Heart left ventricle (tissue), 16 donors: ENCODE results near the gene GABARAP. TPM values are rescaled to one million over a fixed set of nuclear protein-coding genes. Genes with fewer than 3 reads are reported as not detected.
A peak's percentile ranks its signal among the peaks of the same experiment; 100 is the strongest.

Experiments used
- ATAC-seq, 4 donors: fragments of 200-7000 bp; cut with Tn5 transposase; one replicate each; pipeline ENCODE4 v1.9.1; 2020 to 2022; ENCODE audit warnings: moderate library complexity in 4 of 4, mild to moderate bottlenecking in 3 of 4, moderate number of reproducible peaks in 1 of 4
- DNase-seq, 5 donors: peaks; one replicate each; pipeline ENCODE4 v3.0.0-alpha.2; 2020
- H3K27ac ChIP-seq, 12 donors: fragments of 200-600 bp; sonication (generic) in 4 of 12; one replicate each; pipeline versions ENCODE4 v1.5.0 to v1.8.0; 2016 to 2022; ENCODE audit warnings: mild to moderate bottlenecking in 2 of 12
- H3K27me3 ChIP-seq, 9 donors: fragments of 200-600 bp; sonication (generic) in 2 of 9; one replicate each; pipeline versions ENCODE4 v1.5.1 to v1.8.0; 2016 to 2022; ENCODE audit warnings: mild to moderate bottlenecking in 3 of 9
- H3K36me3 ChIP-seq, 9 donors: fragments of 200-600 bp; sonication (generic) in 2 of 9; one replicate each; pipeline versions ENCODE4 v1.5.0 to v1.8.0; 2018 to 2022; ENCODE audit warnings: mild to moderate bottlenecking in 2 of 9
- H3K4me1 ChIP-seq, 12 donors: fragments of 200-600 bp; sonication (generic) in 4 of 12; one replicate each; pipeline versions ENCODE4 v1.5.0 to v1.8.0; 2016 to 2022; ENCODE audit warnings: mild to moderate bottlenecking in 3 of 12
- H3K4me3 ChIP-seq, 12 donors: fragments of 200-600 bp; sonication (generic) in 4 of 12; one replicate each; pipeline versions ENCODE4 v1.5.0 to v1.8.0; 2017 to 2022; ENCODE audit warnings: mild to moderate bottlenecking in 9 of 12, moderate library complexity in 4 of 12
- H3K9me3 ChIP-seq, 12 donors: fragments of 200-600 bp; sonication (generic) in 4 of 12; one replicate each; pipeline versions ENCODE4 v1.5.0 to v1.8.0; 2016 to 2022; ENCODE audit warnings: mild to moderate bottlenecking in 1 of 12
- CTCF ChIP-seq, 12 donors: fragments of 200-600 bp; sonication (generic) in 4 of 12; IDR thresholded peaks; one replicate each; pipeline versions ENCODE4 v1.5.0 to v1.8.0; 2018 to 2022; ENCODE audit warnings: antibody characterized with exemption in 12 of 12, mild to moderate bottlenecking in 5 of 12
- POLR2A ChIP-seq, 2 donors: fragments of 450-650 bp; IDR thresholded peaks; one replicate each; pipeline ENCODE4 v1.6.1; 2017; ENCODE audit warnings: antibody characterized with exemption in 2 of 2, mild to moderate bottlenecking in 2 of 2, moderate library complexity in 2 of 2
- WGBS, 4 donors: extraction: QIAGEN DNeasy Blood & Tissue Kit in 2 of 4; methylation state at CpG; one replicate each; pipeline versions ENCODE4 v1.1.5 to v1.1.7; 2013 to 2018; 5-methylcytosine and 5-hydroxymethylcytosine counted together
- intact Hi-C, 10 donors: fragments of 100-400 bp; cut with DNase I; formaldehyde crosslinking; loops; one replicate each; pipeline versions ENCODE4 v1.11.1 to v1.14.2; 2022
- polyA plus RNA-seq, 2 donors: library from polyadenylated mRNA; stranded (reverse); fragments of 200-250 nt; gene quantifications; one replicate each; pipeline ENCODE4 v1.2.3, GENCODE V29; 2013
- total RNA-seq, 9 donors: library from RNA; depleted of rRNA in 2 of 9; stranded (reverse); fragments of >200 nt in 2 of 9; fragmentation: NEBNext Ultra II Directional in 3 of 9; extraction: Animal tissue kit (Norgen Biotek cat#: 25700) in 3 of 9; gene quantifications; one replicate each; pipeline versions ENCODE4 v1.1.0 to v1.2.4, GENCODE V29; 2016 to 2023
- donor health status: ischemic (EF 13 %, LVEDD 7.1; RV severe dilation, severe dysfunction).
- donor health status: healthy with polysubstance abuse.
- donor health status: DM: no; HTN: yes; CAD: no.
- donor health status: DM: no; HTN: no; CAD: no.
- donor health status: ischemic (EF 25% LVEDD 6.9; RV normal size, moderate dysfunction).
- donor health status: ischemic (EF 25% LVEDD 5.7; RV mildly dilated, moderate dysfunction).
- donor health status: healthy.
- donor health status: DM: yes; HTN: yes; CAD: no.
- donor health status: ischemic (EF 35%, LVEDD 5.7; RV mildly dilated, moderate dysfunction).
- donor health status: nonischemic (EF 11% LVEDD 7.7; RV severe dilation, severe dysfunction).
- donor health status: DM: yes; HTN: yes; CAD: no.
- donor health status: PGD.
- donor health status: ischemic (EF 29% LVEDD 5.4; RV normal size, mild dysfunction).
- donor health status: nonischemic (EF 23%, LVEDD 6.1; RV moderate dilation, normal function).

Gene GABARAP
- total and polyA plus RNA-seq, 11 donors, result 293 to 674 (median 493) TPM

- Histone ChIP-seq H3K27ac (peak overlapping the region in 11 of 12 donors; percentile 45 to 81 (median 62)), H3K27me3 (no peaks in the 10 kb centered on the region)
- intact Hi-C loops, result no loop called here
These were observed 37.3 kb downstream of the GABARAP start for GRCh38 chr17:7204828-7205461.

GRCh38 chr17:7204336-7204735 lies 37.9 kb downstream of the GABARAP start:
- ATAC-seq (peak in 2 of 4 donors; percentile 1), DNase-seq (peak in 1 of 5 donors; percentile 11)
- H3K27me3 ChIP-seq, result no peaks in the 10 kb centered on the region
- no peaks in the 10 kb centered on the region for H3K9me3 ChIP-seq
- H3K4me1 ChIP-seq, result peaks cover 0 to 21% (median 5%) of the 10 kb centered on the region in 12 donors
- H3K27ac ChIP-seq, result peak overlapping the region in 8 of 12 donors; percentile 52 to 81 (median 68)
- WGBS, 4 donors, result 74 to 79% (median 75%) methylated on average over 15 of the region's 15 CpGs
- H3K36me3 ChIP-seq, result peaks cover 0 to 32% (median 25%) of the 10 kb centered on the region in 9 donors
- H3K4me3 ChIP-seq, result peak overlapping the region in 11 of 12 donors; percentile 34 to 79 (median 55)
- intact Hi-C loops, result no loop called here
- no peak for TF ChIP-seq CTCF (IDR thresholded peaks at IDR 0.05)
- no peak for TF ChIP-seq POLR2A (IDR thresholded peaks at IDR 0.05)

More at GRCh38 chr17:7204828-7205461, 37.3 kb downstream of the GABARAP start:
- no peaks in the 10 kb centered on the region for H3K9me3 ChIP-seq
- peak; percentile 86 to 93 (median 90) for ATAC-seq
- H3K36me3 ChIP-seq, result peaks cover 0 to 32% (median 25%) of the 10 kb centered on the region in 9 donors
- peak; percentile 88 to 92 (median 89) for DNase-seq
- H3K4me3 ChIP-seq, result peak overlapping the region; percentile 19 to 79 (median 54)
- peaks cover 0 to 21% (median 5%) of the 10 kb centered on the region in 12 donors for H3K4me1 ChIP-seq
- TF ChIP-seq CTCF (IDR thresholded peaks at IDR 0.05) (no peak), POLR2A (IDR thresholded peaks at IDR 0.05) (no peak)
- 0 to 1% (median 0%) methylated on average over 32 to 34 of the region's 34 CpGs for WGBS, 4 donors

- Histone ChIP-seq H3K9me3 (no peaks in the 10 kb centered on the region), H3K27me3 (no peaks in the 10 kb centered on the region), H3K36me3 (peaks cover 0 to 35% (median 25%) of the 10 kb centered on the region in 9 donors), H3K27ac (no peak overlapping the region), H3K4me1 (peaks cover 0 to 21% (median 5%) of the 10 kb centered on the region in 12 donors), H3K4me3 (no peak overlapping the region)
- WGBS, 4 donors, result 90 to 98% (median 93%) methylated on average over 5 to 16 of the region's 16 CpGs
- TF ChIP-seq CTCF (IDR thresholded peaks at IDR 0.05) (no peak), POLR2A (IDR thresholded peaks at IDR 0.05) (no peak)
- DNase-seq (no peak), ATAC-seq (no peak)
- intact Hi-C loops, result no loop called here
These were observed 38.9 kb downstream of the GABARAP start for GRCh38 chr17:7203391-7203790.

- Histone ChIP-seq H3K27me3 (no peaks in the 10 kb centered on the region), H3K27ac (no peak overlapping the region), H3K4me1 (no peaks in the 10 kb centered on the region), H3K36me3 (peaks cover 0 to 72% (median 46%) of the 10 kb centered on the region in 9 donors), H3K9me3 (no peaks in the 10 kb centered on the region), H3K4me3 (no peak overlapping the region)
- ATAC-seq (no peak), DNase-seq (no peak)
- WGBS, 4 donors, result 91 to 94% (median 93%) methylated on average over 19 to 22 of the region's 22 CpGs
- intact Hi-C loops, result no loop called here
- TF ChIP-seq POLR2A (IDR thresholded peaks at IDR 0.05) (no peak), CTCF (IDR thresholded peaks at IDR 0.05) (no peak)
These were observed 45.4 kb downstream of the GABARAP start for GRCh38 chr17:7196651-7197401.
